ENCODE data around the gene CDH22. TPM values are rescaled to one million over a fixed set of nuclear protein-coding genes. Genes with fewer than 3 reads are reported as not detected.

The CDH22 gene
- total and polyA plus RNA-seq, 12 donors = 0.19 to 2.9 (median 0.97) TPM; not detected in 4

DNA sequence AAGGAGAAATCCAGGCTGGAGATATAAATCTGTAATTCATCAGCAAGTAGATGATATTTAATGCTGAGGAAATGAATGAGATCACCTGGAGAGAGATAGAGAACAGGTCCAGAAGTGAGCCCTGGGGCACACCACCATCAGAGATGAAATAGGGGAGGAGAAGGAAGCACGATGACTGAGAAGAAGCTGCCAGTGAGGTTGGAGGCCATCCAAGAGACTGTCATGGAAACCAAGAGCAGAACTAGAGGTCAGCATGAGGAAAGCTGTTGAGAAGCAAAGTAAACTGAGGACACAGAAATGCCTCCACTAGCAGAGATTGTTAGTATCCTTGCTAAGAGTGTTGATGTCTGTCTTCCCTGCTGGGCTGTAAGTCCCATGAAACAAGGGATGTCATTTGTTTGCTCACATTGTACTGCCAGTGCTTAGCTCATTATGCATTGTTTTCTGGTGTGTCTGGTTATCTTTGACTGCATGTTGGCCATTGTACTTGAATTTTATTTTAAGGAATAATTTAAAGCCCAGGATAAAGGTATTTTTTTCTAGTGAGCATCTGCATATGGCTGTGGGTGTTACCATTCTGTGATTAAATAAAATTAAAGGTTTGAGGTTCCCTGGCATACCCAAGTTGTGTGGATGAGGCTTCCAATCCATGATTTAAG, 35.8 kb downstream of the CDH22 start:
- WGBS, 4 donors = 14 to 32% (median 28%) methylated on average over 1 of the region's 1 CpG
- TF ChIP-seq POLR2A (IDR thresholded peaks at IDR 0.05) = no peak
- TF ChIP-seq, protein P1, sequence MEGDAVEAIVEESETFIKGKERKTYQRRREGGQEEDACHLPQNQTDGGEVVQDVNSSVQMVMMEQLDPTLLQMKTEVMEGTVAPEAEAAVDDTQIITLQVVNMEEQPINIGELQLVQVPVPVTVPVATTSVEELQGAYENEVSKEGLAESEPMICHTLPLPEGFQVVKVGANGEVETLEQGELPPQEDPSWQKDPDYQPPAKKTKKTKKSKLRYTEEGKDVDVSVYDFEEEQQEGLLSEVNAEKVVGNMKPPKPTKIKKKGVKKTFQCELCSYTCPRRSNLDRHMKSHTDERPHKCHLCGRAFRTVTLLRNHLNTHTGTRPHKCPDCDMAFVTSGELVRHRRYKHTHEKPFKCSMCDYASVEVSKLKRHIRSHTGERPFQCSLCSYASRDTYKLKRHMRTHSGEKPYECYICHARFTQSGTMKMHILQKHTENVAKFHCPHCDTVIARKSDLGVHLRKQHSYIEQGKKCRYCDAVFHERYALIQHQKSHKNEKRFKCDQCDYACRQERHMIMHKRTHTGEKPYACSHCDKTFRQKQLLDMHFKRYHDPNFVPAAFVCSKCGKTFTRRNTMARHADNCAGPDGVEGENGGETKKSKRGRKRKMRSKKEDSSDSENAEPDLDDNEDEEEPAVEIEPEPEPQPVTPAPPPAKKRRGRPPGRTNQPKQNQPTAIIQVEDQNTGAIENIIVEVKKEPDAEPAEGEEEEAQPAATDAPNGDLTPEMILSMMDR (IDR thresholded peaks at IDR 0.05) = no peak
- Histone ChIP-seq H3K4me3 (no peak overlapping the region), H3K27me3 (no peaks in the 10 kb centered on the region), H3K27ac (no peak overlapping the region), H3K9me3 (replicated peaks in 1 of 3) (no peaks in the 10 kb centered on the region), H3K4me1 (replicated peaks in 1 of 2) (no peaks in the 10 kb centered on the region), H3K36me3 (replicated peaks in 1 of 2) (no peaks in the 10 kb centered on the region)
- intact Hi-C loops (cut with DNase I) = no loop called here
- DNase-seq = no peak

DNA sequence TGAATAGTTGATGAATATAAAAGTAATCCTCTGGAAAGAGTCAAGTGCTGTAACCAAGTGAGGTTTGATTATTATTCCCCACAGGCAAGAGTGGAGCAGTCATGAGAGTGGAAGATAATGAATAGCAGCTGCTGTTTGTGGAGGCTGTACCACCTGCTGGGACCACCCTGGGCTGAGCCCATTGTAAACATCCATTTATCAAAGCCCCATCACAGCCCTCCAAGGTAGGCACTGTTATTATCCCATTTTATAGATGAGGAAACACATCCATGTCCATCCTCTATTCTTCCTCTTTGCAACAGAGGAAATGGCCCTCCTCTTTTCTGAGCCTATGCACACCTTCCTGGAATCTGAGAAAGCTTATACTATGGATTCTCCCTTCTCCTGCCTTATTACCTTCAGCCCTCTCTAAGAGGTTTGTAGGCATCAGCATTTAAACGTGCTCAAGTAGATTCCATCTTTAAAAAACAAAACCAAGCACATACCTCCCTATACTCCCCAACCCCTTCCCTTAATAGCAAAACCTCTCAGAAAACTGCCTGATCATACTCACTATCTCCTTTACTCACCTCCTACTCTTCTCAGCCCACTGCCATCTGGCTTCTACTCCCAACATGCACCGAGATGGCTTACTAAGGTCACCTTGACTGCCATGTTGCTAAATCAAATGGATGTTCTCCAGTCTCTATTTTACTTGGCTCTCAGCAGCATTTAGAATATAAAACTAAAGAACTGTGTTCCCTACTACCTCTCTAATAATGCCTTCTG, 37.1 kb downstream of the CDH22 start:
- no peaks in the 10 kb centered on the region for H3K4me1 ChIP-seq (replicated peaks in 1 of 2)
- intact Hi-C loops (cut with DNase I) = no loop called here
- H3K4me3 ChIP-seq = no peak overlapping the region
- no peaks in the 10 kb centered on the region for H3K36me3 ChIP-seq (replicated peaks in 1 of 2)
- WGBS, 4 donors = 61 to 73% (median 68%) methylated on average over 2 of the region's 2 CpGs
- H3K27ac ChIP-seq = no peak overlapping the region
- H3K9me3 ChIP-seq (replicated peaks in 1 of 3) = no peaks in the 10 kb centered on the region
- H3K27me3 ChIP-seq = no peaks in the 10 kb centered on the region
- no peak for DNase-seq
- TF ChIP-seq, protein P1 (IDR thresholded peaks at IDR 0.05) = no peak
- TF ChIP-seq POLR2A (IDR thresholded peaks at IDR 0.05) = no peak

DNA sequence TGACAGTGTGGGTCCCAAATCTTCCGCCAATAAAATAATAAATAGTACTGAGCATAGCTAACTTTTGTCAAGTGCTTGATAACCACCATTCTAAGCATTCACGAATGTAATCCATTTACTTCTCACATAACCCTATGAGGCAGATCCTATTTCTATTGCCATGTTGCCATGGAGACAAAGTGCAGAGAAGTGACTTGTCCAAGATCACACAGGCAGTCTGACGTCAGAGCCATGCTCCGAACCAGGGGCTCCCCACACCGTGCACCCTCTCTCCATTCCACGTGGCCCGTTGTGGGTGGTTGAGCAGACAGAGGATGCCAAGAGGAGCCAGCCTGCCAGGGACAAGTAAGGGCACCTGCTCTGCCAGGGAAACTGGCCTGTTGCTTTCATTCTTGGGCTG, 38.9 kb downstream of the CDH22 start:
- Histone ChIP-seq H3K4me3 (no peak overlapping the region), H3K36me3 (replicated peaks in 1 of 2) (no peaks in the 10 kb centered on the region), H3K27ac (no peak overlapping the region), H3K27me3 (no peaks in the 10 kb centered on the region), H3K9me3 (replicated peaks in 1 of 3) (no peaks in the 10 kb centered on the region), H3K4me1 (replicated peaks in 1 of 2) (no peaks in the 10 kb centered on the region)
- DNase-seq = no peak
- intact Hi-C loops (cut with DNase I) = no loop called here
- TF ChIP-seq POLR2A (IDR thresholded peaks at IDR 0.05) = no peak
- TF ChIP-seq, protein P1 (IDR thresholded peaks at IDR 0.05) = no peak
- 76 to 87% (median 78%) methylated on average over 7 of the region's 7 CpGs for WGBS, 4 donors

DNA sequence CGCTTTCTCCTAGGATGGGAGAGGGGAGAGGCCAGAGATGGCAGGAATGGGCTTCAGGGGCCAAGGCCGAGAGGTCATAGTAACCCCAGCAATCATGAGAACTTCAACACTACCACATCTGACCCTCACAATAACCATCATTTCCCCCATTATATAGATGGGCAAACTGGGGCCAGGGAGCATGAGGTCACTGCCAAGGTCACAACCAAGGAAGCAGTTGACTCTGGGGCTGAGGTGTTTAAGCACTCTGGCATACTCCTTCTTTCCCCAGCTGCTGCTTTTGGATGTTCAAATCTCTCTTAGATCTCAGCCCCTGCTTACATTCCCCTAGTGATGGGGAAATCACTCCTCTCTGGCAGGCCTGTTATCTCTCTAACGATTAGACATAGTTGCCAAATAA, 39.6 kb downstream of the CDH22 start:
- H3K36me3 ChIP-seq (replicated peaks in 1 of 2) = no peaks in the 10 kb centered on the region
- 43 to 82% (median 68%) methylated on average over 2 to 3 of the region's 3 CpGs for WGBS, 4 donors
- no peaks in the 10 kb centered on the region for H3K9me3 ChIP-seq (replicated peaks in 1 of 3)
- no peaks in the 10 kb centered on the region for H3K27me3 ChIP-seq
- intact Hi-C loops (cut with DNase I) = no loop called here
- no peak overlapping the region for H3K27ac ChIP-seq
- no peaks in the 10 kb centered on the region for H3K4me1 ChIP-seq (replicated peaks in 1 of 2)
- no peak overlapping the region for H3K4me3 ChIP-seq
- DNase-seq = no peak
- no peak for TF ChIP-seq POLR2A (IDR thresholded peaks at IDR 0.05)
- TF ChIP-seq, protein P1 (IDR thresholded peaks at IDR 0.05) = no peak

Measured in adrenal gland (tissue), 12 donors.